Testis (tissue), 2 donors: ENCODE data around the gene NUP62.

Source experiments
- POLR2A ChIP-seq: fragments of 450-650 bp; IDR thresholded peaks from one replicate; pipeline ENCODE4 v1.6.1; 2017; ENCODE audit warnings: antibody characterized with exemption, mild to moderate bottlenecking, moderate library complexity
- TF ChIP-seq, protein P1 (sequence below), 3 experiments: fragments of 450-650 bp in 2 of 3; fragments of 200-600 bp in 1 of 3; sonication (generic) in 1 of 3; IDR thresholded peaks; one replicate each; pipeline ENCODE4 v1.5.1; 2016 to 2019; ENCODE audit warnings: antibody characterized with exemption in 3 of 3, mild to moderate bottlenecking in 2 of 3, moderate library complexity in 1 of 3

DNA sequence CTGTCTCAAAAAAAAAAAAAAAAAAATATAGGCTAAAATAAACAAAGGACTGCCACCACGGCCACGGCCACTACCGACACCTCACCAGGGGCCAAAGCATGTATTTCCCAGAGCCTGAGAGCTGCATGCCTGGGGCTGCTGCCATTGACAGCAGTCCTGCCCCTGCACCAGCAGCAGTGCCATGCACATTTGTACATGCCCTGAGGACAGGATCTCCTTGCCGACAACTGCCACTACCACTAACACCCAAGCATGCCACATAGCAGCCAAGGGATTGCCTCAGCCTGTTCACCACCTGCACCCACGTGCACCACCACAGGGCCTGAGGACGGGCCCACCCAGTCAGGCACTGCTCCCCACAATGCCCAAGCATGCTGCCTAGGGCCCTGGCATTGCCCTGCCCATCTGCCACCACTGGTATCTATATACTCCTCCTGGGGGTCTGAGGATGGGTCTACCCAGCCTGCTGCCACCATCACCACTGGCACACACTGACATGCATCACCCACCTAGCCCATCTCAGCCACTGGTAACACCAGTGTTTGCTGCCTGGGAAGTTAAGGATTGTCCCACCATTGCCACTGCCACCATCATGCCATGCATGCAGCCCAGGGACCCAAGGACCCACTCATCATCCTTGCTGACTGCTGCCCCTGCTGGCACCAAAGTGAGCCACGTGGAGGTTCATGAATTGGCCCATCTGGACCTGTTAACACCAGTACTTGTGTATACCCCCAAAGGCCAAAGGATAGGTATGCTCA, 10.6 kb upstream of the NUP62 start:
- TF ChIP-seq, protein P1, sequence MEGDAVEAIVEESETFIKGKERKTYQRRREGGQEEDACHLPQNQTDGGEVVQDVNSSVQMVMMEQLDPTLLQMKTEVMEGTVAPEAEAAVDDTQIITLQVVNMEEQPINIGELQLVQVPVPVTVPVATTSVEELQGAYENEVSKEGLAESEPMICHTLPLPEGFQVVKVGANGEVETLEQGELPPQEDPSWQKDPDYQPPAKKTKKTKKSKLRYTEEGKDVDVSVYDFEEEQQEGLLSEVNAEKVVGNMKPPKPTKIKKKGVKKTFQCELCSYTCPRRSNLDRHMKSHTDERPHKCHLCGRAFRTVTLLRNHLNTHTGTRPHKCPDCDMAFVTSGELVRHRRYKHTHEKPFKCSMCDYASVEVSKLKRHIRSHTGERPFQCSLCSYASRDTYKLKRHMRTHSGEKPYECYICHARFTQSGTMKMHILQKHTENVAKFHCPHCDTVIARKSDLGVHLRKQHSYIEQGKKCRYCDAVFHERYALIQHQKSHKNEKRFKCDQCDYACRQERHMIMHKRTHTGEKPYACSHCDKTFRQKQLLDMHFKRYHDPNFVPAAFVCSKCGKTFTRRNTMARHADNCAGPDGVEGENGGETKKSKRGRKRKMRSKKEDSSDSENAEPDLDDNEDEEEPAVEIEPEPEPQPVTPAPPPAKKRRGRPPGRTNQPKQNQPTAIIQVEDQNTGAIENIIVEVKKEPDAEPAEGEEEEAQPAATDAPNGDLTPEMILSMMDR (IDR thresholded peaks at IDR 0.05), result no peak
- no peak for TF ChIP-seq POLR2A
